ENCODE measurements around the gene IFRD2.
A peak's percentile ranks its signal among the peaks of the same experiment; 100 is the strongest.

The IFRD2 gene

DNA sequence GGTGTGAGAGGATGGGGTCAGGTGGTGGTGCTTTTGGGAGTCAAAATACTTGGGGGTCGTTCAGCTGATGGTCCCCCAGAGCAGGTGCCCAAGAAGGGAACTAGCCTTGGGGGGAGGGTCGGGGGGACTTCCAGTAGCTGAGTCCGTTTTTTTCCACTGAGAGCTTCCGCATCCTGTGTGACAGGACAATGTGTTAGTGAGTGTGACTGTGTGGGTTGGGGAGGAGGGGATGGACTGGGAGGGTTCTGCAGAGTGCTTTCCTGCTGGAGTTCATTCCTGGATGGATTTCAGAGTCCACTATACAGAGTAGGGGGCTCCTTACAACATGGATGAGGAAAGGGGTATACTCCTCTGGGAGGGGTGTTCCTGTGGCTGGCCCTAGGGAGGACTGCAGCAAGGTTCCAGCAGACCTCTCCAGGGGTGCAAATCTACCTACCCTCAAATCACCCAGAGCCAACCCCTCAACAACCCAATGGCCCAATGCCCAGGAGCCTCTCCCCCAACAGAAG, 30.9 kb upstream of the IFRD2 start:
- Histone ChIP-seq H3K4me1 (ENCODE audit: insufficient read depth, low read length) (peaks cover 53% of the 10 kb centered on the region), H3K4me3 (ENCODE audit: low read depth in 1 of 2, low read length in 2 of 2) (no peak overlapping the region), H3K36me3 (ENCODE audit: insufficient read depth, low read length) (peaks cover 25% of the 10 kb centered on the region), H3K9me3 (ENCODE audit: low read length) (no peaks in the 10 kb centered on the region), H3K27ac (ENCODE audit: low read depth, low read length) (no peak overlapping the region), H3K27me3 (ENCODE audit: control insufficient read depth in 1 of 2, insufficient read depth in 2 of 2, low read length in 2 of 2) (no peaks in the 10 kb centered on the region), H3K9ac (ENCODE audit: low read length) (no peak overlapping the region)

DNA sequence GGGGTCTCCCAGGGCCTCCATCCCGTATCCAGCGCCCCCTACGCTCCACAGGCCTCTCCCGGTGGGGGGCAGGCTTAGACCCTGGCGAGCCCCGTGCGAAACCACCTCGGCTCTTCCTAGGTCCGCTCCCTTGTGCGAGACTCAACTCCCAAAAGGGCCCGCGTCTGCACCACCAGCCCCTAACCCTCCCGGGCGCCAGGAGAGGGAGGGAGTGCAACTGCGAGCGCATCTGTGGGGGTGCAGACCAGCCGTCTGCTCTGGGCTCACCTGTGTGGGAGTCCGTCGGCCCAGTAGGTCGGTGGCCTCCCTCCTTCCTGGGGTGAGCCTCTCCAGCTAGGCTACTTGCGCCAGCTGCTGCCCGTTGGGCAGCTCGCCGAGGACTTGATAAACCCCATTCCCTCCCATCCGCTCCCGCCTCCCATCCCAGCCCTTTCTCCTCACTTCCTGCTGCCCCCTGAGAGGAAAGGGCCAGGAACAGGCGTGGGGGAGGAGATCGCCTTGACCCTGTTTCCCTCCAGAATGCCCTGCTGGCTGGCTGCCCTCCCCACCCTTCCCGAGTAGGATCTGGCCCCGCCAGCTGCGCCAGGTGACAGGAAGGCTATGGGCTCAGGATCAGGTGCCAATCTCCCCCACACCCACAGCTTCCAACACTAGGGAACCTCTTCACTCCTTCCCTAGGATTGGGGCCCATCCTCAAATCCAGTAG, 30.3 kb upstream of the IFRD2 start, which contains the start of gene HYAL2:
Gene HYAL2, minus strand, starts transcription at position 360 of the 706 bp plus-strand sequence. CDS start 2,256 bp downstream, outside the sequence.
- Histone ChIP-seq H3K4me3 (ENCODE audit: low read depth in 1 of 2, low read length in 2 of 2) (peak within 1 kb of the TSS; percentile 74 to 91), H3K36me3 (ENCODE audit: insufficient read depth, low read length) (peaks cover 29% of the 10 kb centered on the region), H3K4me1 (ENCODE audit: insufficient read depth, low read length) (peaks cover 54% of the 10 kb centered on the region), H3K27ac (ENCODE audit: low read depth, low read length) (peak within 1 kb of the TSS; percentile 83), H3K27me3 (ENCODE audit: control insufficient read depth in 1 of 2, insufficient read depth in 2 of 2, low read length in 2 of 2) (no peaks in the 10 kb centered on the region), H3K9ac (ENCODE audit: low read length) (peak within 1 kb of the TSS; percentile 57), H3K9me3 (ENCODE audit: low read length) (no peaks in the 10 kb centered on the region)

DNA sequence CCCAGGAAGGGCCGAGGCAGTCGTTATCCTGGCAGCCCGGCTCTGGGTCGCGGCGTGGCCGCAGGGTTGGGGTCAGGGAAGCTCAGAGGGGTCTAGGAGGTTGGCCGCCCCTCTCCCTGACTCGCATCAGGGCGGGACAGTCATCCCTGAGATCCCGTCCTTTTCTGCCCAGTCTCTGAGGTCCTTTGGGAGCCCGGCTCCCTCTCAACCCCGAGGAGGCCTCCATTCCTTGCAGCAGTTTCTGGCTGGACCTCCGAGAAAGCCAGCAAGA, 29.8 kb upstream of the IFRD2 start:
- H3K9ac ChIP-seq (ENCODE audit: low read length) = peak overlapping the region; percentile 31
- no peaks in the 10 kb centered on the region for H3K27me3 ChIP-seq (ENCODE audit: control insufficient read depth in 1 of 2, insufficient read depth in 2 of 2, low read length in 2 of 2)
- H3K4me3 ChIP-seq (ENCODE audit: low read depth in 1 of 2, low read length in 2 of 2) = peak overlapping the region; percentile 74 to 91
- peaks cover 54% of the 10 kb centered on the region for H3K4me1 ChIP-seq (ENCODE audit: insufficient read depth, low read length)
- no peaks in the 10 kb centered on the region for H3K9me3 ChIP-seq (ENCODE audit: low read length)
- H3K36me3 ChIP-seq (ENCODE audit: insufficient read depth, low read length) = peaks cover 29% of the 10 kb centered on the region
- H3K27ac ChIP-seq (ENCODE audit: low read depth, low read length) = peak overlapping the region; percentile 83

DNA sequence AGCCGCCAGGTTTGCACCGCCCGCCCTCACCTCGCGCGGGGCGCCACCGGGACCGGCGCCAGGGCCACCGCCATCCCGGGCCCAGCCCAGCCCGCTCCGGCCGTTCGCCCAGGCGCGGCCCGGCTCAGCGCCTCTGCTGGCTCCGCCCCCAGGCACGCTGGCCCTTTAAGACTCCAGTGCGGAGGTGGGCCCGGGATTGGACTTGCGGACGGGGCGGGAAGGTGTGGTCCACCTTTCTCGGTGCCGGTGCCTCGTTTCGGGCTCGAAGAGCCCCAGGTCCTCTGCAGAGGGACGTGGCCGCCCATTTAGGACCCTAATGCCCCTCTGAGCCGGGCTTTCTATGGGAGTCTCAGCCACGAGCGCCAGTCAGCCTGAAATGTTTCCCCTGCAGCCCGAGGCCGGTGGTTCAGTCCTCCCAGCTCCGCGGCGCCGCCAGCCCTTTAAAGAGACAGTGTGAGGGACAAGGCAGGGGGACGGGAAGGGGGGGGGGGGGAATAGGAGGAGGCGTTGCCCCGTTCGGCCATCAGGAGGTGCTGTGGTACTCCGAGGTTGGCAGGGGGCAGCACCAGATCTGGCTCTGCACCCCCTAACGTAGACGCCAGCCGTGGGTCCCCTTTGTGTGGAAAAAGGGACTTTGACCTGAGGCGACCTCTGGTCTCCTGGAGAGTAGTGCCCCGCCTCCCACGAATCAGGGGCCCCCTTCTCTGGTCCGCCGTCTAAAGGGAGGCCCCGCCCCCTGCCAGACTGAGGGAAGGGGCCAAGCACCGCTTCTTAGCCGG, 29.3 kb upstream of the IFRD2 start:
- H3K4me3 ChIP-seq (ENCODE audit: low read depth in 1 of 2, low read length in 2 of 2) = peak overlapping the region; percentile 74 to 91
- H3K27ac ChIP-seq (ENCODE audit: low read depth, low read length) = peak overlapping the region; percentile 83
- H3K9me3 ChIP-seq (ENCODE audit: low read length) = no peaks in the 10 kb centered on the region
- peaks cover 29% of the 10 kb centered on the region for H3K36me3 ChIP-seq (ENCODE audit: insufficient read depth, low read length)
- H3K27me3 ChIP-seq (ENCODE audit: control insufficient read depth in 1 of 2, insufficient read depth in 2 of 2, low read length in 2 of 2) = no peaks in the 10 kb centered on the region
- H3K4me1 ChIP-seq (ENCODE audit: insufficient read depth, low read length) = peaks cover 53% of the 10 kb centered on the region
- H3K9ac ChIP-seq (ENCODE audit: low read length) = peak overlapping the region; percentile 71

DNA sequence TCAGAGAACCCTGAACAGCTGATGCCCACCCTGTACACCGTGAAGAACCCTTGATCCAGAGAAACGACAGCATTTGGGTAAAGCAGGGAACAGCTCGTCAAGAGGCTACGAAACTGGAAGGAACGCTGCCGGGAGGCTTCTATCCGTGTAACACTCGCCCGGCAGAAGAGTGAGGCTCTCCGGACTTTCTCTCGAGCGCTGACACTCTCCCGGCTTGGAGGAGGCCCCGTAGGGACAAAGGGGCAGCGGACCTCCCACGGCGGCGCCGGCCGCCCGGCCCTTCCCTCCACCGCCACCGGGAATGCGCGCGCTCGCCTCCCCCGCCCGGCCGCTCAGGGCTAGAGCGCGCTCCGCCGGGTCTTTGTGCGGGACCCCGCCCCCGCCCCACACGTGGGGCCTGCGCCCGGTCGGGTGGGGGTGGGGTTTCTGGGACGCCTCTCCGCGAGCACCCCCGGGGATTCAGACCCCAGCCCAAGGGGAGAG, 28.7 kb upstream of the IFRD2 start:
- Histone ChIP-seq H3K27me3 (ENCODE audit: control insufficient read depth in 1 of 2, insufficient read depth in 2 of 2, low read length in 2 of 2) (no peaks in the 10 kb centered on the region), H3K27ac (ENCODE audit: low read depth, low read length) (peak overlapping the region; percentile 83), H3K4me3 (ENCODE audit: low read depth in 1 of 2, low read length in 2 of 2) (peak overlapping the region; percentile 74 to 91), H3K4me1 (ENCODE audit: insufficient read depth, low read length) (peaks cover 53% of the 10 kb centered on the region), H3K9ac (ENCODE audit: low read length) (peak overlapping the region; percentile 71), H3K36me3 (ENCODE audit: insufficient read depth, low read length) (peaks cover 29% of the 10 kb centered on the region), H3K9me3 (ENCODE audit: low read length) (no peaks in the 10 kb centered on the region)

DNA sequence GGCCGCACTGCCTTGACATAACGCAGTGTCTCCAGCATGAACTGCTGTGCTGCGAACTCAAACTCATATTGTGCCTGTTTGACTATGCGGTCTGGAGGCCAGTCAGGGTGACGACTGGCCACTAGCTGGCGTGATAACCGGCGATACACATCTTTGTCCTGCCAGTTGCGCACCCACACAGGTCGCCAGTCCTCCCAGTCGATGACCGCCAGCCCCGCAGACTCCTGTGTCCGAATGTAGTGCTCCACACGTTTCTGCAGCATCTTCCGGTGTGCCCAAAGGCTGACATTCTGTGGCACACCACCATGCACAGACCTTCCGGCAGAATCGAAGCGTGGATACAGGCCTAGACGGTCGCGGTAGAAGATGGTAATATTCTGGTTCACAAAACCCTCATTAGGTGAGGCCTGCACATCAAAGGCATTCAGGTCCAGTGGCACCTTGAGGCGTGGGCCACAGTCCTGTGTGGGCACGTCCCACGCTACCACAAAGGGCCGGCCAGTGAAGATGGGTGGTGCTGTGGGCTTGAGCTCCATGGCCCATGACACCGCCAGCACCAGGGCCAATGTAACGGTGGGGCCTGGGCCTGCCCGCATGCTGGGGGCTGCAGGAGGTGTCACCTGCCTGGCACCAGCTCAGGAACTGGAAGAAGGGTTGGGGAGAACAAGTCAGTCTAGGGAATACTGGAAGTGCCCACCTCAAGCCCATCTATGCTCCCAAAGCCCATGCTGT, 27.8 kb upstream of the IFRD2 start:
- peak overlapping the region; percentile 74 to 91 for H3K4me3 ChIP-seq (ENCODE audit: low read depth in 1 of 2, low read length in 2 of 2)

DNA sequence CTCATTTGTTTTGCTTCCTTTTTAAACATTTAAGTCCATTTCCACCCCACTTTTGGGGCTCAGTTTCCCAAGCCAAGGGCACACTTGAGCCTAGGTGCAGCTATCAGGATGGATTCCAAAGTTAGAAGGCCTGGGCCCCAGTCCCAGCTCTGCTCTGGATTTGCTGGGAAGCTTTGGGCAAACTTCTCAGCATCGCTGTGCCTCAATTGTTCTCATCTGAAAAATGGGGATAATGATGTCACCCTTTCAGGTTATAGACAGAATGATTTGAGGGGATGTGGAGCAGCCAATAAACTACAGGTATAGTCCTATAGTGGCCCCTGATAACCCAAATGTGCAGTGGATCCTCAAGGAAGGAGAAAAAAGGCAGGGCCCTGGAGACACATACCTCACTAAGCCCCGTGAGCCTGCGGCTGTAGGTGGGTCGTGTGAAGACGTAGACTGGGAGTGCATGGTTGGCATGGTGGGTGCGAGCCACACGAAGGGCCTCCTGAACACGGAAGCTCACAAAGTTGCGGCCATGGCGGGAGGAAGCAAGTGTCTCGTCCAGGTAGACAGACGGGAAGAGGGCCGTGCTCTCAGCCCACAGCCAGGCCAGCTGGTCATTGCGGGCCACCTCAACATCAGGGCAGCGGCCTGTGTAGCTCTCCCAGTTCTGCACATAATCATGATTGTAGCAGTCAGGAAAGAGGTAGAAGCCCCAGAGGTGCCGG, 27.1 kb upstream of the IFRD2 start:
- Histone ChIP-seq H3K9me3 (ENCODE audit: low read length) (no peaks in the 10 kb centered on the region), H3K4me1 (ENCODE audit: insufficient read depth, low read length) (peaks cover 48% of the 10 kb centered on the region), H3K27me3 (ENCODE audit: control insufficient read depth in 1 of 2, insufficient read depth in 2 of 2, low read length in 2 of 2) (no peaks in the 10 kb centered on the region), H3K4me3 (ENCODE audit: low read depth in 1 of 2, low read length in 2 of 2) (peak overlapping the region in 1 of 2 donors; percentile 74), H3K36me3 (ENCODE audit: insufficient read depth, low read length) (peaks cover 20% of the 10 kb centered on the region), H3K27ac (ENCODE audit: low read depth, low read length) (no peak overlapping the region), H3K9ac (ENCODE audit: low read length) (peak overlapping the region; percentile 35)

More for the DNA sequence above, 27.8 kb upstream of the IFRD2 start:
- Histone ChIP-seq H3K27me3 (ENCODE audit: control insufficient read depth in 1 of 2, insufficient read depth in 2 of 2, low read length in 2 of 2) (no peaks in the 10 kb centered on the region), H3K4me1 (ENCODE audit: insufficient read depth, low read length) (peaks cover 53% of the 10 kb centered on the region), H3K27ac (ENCODE audit: low read depth, low read length) (peak overlapping the region; percentile 83), H3K36me3 (ENCODE audit: insufficient read depth, low read length) (peaks cover 22% of the 10 kb centered on the region), H3K9ac (ENCODE audit: low read length) (peak overlapping the region; percentile 71), H3K9me3 (ENCODE audit: low read length) (no peaks in the 10 kb centered on the region)

DNA sequence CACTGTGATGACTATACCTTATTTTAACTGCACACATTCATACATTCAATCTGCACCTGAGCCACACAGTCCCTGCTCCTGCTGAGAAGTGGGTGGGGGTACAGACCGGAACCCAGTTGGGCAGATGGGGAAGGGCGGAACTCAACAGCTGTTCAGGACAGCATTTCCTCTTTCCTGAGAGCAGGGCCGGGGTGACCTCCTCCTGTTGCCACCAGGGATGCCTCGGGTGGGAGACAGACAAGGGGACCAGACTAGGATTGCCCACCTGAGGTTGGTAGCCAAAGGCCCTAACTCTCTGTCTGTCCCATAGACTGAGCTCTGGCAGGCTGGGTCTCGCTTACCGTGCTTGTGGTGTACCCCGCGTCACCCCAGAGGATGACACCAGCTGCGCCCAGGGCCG, 26.4 kb upstream of the IFRD2 start:
- H3K9ac ChIP-seq (ENCODE audit: low read length) = peak overlapping the region; percentile 35

DNA sequence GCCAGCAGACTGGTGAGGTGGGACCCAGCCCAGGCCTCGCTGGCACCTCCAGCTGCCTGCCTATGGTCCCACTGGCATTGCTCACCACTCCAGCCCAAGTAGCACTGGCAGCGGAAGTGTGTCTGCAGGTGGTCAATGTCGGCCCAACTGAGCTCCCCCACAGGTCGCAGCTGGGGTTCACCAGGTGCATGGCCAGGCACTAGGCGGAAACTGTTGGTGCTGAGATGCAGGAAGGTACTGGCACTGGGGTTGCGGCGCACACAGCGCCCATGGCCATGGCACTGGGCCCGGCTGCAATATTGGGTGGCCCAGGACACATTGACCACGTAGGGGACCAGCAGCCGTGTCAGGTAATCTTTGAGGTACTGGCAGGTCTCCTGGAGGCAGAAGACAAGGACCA, 25.9 kb upstream of the IFRD2 start:
- H3K36me3 ChIP-seq (ENCODE audit: insufficient read depth, low read length) = peaks cover 20% of the 10 kb centered on the region
- H3K4me1 ChIP-seq (ENCODE audit: insufficient read depth, low read length) = peaks cover 44% of the 10 kb centered on the region
- no peak overlapping the region for H3K4me3 ChIP-seq (ENCODE audit: low read depth in 1 of 2, low read length in 2 of 2)
- no peaks in the 10 kb centered on the region for H3K27me3 ChIP-seq (ENCODE audit: control insufficient read depth in 1 of 2, insufficient read depth in 2 of 2, low read length in 2 of 2)
- no peak overlapping the region for H3K9ac ChIP-seq (ENCODE audit: low read length)
- H3K9me3 ChIP-seq (ENCODE audit: low read length) = no peaks in the 10 kb centered on the region
- H3K27ac ChIP-seq (ENCODE audit: low read depth, low read length) = no peak overlapping the region

More for the DNA sequence above, 26.4 kb upstream of the IFRD2 start:
- Histone ChIP-seq H3K36me3 (ENCODE audit: insufficient read depth, low read length) (peaks cover 20% of the 10 kb centered on the region), H3K4me3 (ENCODE audit: low read depth in 1 of 2, low read length in 2 of 2) (peak overlapping the region in 1 of 2 donors; percentile 74), H3K9me3 (ENCODE audit: low read length) (no peaks in the 10 kb centered on the region), H3K27ac (ENCODE audit: low read depth, low read length) (no peak overlapping the region), H3K27me3 (ENCODE audit: control insufficient read depth in 1 of 2, insufficient read depth in 2 of 2, low read length in 2 of 2) (no peaks in the 10 kb centered on the region), H3K4me1 (ENCODE audit: insufficient read depth, low read length) (peaks cover 44% of the 10 kb centered on the region)

DNA sequence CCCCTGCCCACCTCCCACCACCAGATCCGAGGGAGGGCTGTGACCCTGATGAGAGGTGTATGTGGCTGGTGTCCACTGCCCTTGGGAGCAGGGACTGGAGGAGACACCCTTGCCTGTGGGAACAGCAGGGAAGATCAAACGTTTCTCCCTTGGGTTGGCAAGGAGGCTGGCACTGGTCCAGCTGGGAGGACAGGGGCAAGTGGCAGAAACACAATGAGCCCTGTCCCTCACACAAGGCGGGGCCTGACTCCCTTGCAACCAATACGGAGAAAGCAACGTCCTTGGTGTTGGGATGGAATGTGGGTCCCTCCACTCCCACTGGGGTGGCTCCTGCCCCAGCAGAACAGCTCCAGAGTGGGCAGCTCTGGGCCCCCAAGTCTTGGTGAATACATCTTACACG, 25.1 kb upstream of the IFRD2 start:
- Histone ChIP-seq H3K9ac (ENCODE audit: low read length) (no peak overlapping the region), H3K27me3 (ENCODE audit: control insufficient read depth in 1 of 2, insufficient read depth in 2 of 2, low read length in 2 of 2) (no peaks in the 10 kb centered on the region), H3K4me3 (ENCODE audit: low read depth in 1 of 2, low read length in 2 of 2) (no peak overlapping the region), H3K36me3 (ENCODE audit: insufficient read depth, low read length) (peaks cover 20% of the 10 kb centered on the region), H3K4me1 (ENCODE audit: insufficient read depth, low read length) (peaks cover 40% of the 10 kb centered on the region), H3K9me3 (ENCODE audit: low read length) (no peaks in the 10 kb centered on the region), H3K27ac (ENCODE audit: low read depth, low read length) (no peak overlapping the region)

All from muscle layer of colon (tissue), 2 donors.